BLaER1 treated with 17β-estradiol and CSF1 and Interleukin-3, amounts not matched to agents 10 nM and 100 nM (cell line): ENCODE measurements around the gene FRMD4A.

Source experiments
- H3K27ac ChIP-seq, 11 experiments: shearing (Covaris generic); formaldehyde crosslinking; 2 replicates each; pipeline ENCODE4 v1.8.1; 2022
- H3K27me3 ChIP-seq, 11 experiments: shearing (Covaris generic); formaldehyde crosslinking; 2 replicates each; pipeline ENCODE4 v1.8.1; 2022
- H3K36me3 ChIP-seq, 11 experiments: shearing (Covaris generic); formaldehyde crosslinking; 2 replicates each; pipeline ENCODE4 v1.8.1; 2022
- H3K4me1 ChIP-seq, 10 experiments: shearing (Covaris generic); formaldehyde crosslinking; 2 replicates each; pipeline ENCODE4 v1.8.1; 2022
- H3K4me2 ChIP-seq, 11 experiments: shearing (Covaris generic); formaldehyde crosslinking; 2 replicates each; pipeline ENCODE4 v1.8.1; 2022
- H3K4me3 ChIP-seq, 10 experiments: shearing (Covaris generic); formaldehyde crosslinking; 2 replicates each; pipeline ENCODE4 v1.8.1; 2022
- H3K9ac ChIP-seq, 11 experiments: shearing (Covaris generic); formaldehyde crosslinking; 2 replicates each; pipeline ENCODE4 v1.8.1; 2022
- H3K9me3 ChIP-seq, 11 experiments: shearing (Covaris generic); formaldehyde crosslinking; replicated peaks in 1 of 11; 2 replicates each; pipeline ENCODE4 v1.8.1; 2022
- H4K20me1 ChIP-seq, 11 experiments: shearing (Covaris generic); formaldehyde crosslinking; 2 replicates each; pipeline ENCODE4 v1.8.1; 2022
- Cebpa-rat ChIP-seq, 11 experiments: shearing (Covaris generic); IDR thresholded peaks; 2 replicates each; pipeline ENCODE4 v1.8.1; 2022

Gene FRMD4A

DNA sequence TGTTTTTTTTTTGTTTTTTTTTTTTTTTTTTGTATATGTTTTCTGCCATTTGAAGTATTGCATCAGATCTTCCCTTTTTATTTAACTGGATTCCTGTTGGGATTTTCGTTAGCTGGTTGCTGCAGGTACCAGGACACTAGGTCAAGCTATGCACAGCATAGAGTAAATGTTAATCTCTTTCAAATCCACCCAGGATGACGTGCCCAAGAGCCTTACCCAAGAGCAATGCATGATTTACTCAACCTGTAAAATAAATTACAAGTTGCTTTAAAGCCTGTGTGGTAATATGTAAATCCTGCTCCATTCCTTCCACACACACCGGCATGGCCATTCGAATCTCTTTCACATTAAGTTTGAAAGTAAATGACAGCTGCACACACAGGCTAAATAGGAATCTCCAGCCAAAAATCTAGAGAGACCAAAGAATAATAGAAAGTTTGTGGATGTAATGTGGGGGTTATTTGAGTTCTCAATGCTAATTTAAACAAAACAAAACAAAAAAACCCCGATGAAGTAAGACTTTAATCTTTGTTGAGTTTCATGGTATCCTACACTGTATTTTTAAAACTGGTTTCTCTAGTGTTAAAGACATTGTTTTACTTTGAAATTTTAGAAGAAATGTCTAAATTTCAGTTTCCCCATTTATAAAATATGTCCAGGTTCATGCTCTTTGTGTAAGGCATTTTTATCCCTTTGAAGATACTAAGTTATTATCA, 167.9 kb downstream of the FRMD4A start:
- Histone ChIP-seq H4K20me1 (no peaks in the 10 kb centered on the region), H3K27ac (no peak overlapping the region), H3K4me2 (no peak overlapping the region), H3K9me3 (peaks cover 0 to 12% (median 4%) of the 10 kb centered on the region in 11 experiments; a peak in 4 of 22 replicates), H3K4me3 (no peak overlapping the region), H3K36me3 (no peaks in the 10 kb centered on the region), H3K9ac (no peak overlapping the region), H3K27me3 (no peaks in the 10 kb centered on the region), H3K4me1 (no peaks in the 10 kb centered on the region)
- TF ChIP-seq Cebpa-rat (IDR thresholded peaks at IDR 0.05) = no peak

DNA sequence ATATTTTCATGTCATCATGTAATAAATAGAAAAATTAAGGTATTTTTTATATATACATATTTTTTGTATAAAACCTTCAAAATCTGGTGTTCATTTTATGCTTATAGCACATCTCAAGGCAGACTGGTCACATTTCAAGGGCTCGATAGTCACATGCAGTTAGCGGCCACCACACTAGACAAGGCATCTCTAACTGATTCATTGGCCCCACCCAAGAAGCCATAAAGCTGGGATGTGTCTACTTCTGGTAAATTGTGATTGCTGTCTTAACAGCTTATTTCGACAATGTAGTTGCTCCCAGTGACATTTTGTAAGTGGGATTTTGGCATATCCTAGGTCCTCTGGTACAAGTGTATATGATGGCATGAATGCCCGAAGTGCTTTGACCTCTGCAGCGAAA, 168.7 kb downstream of the FRMD4A start:
- no peaks in the 10 kb centered on the region for H3K4me1 ChIP-seq
- no peak overlapping the region for H3K4me3 ChIP-seq
- H4K20me1 ChIP-seq = no peaks in the 10 kb centered on the region
- no peak overlapping the region for H3K27ac ChIP-seq
- H3K36me3 ChIP-seq = no peaks in the 10 kb centered on the region
- no peak for TF ChIP-seq Cebpa-rat (IDR thresholded peaks at IDR 0.05)
- no peak overlapping the region for H3K4me2 ChIP-seq
- no peak overlapping the region for H3K9ac ChIP-seq
- H3K9me3 ChIP-seq = peaks cover 0 to 12% (median 4%) of the 10 kb centered on the region in 11 experiments; a peak in 5 of 22 replicates
- no peaks in the 10 kb centered on the region for H3K27me3 ChIP-seq

DNA sequence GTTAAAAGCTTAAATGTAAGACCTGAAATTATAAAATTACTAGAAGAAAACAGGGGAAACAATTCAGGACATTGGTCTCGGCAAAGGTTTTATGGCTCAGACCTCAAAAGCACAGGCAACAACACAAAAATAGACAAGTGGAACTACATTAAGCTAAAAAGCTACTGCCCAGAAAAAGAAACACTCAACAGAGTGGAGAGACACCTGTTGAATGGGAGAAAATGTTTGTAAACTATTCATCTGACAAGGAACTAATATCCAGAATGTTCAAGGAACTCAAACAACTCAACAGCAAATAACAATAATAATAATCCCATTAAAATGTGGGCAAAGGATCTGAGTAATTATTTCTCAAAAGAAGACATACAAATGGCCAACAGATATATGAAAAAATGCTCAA, 170.4 kb downstream of the FRMD4A start:
- Histone ChIP-seq H3K36me3 (no peaks in the 10 kb centered on the region), H3K9me3 (peaks cover 3 to 21% (median 13%) of the 10 kb centered on the region in 11 experiments; a peak in 18 of 22 replicates), H3K4me3 (no peak overlapping the region), H3K27ac (no peak overlapping the region), H4K20me1 (no peaks in the 10 kb centered on the region), H3K9ac (no peak overlapping the region), H3K4me2 (no peak overlapping the region), H3K27me3 (no peaks in the 10 kb centered on the region), H3K4me1 (no peaks in the 10 kb centered on the region)
- no peak for TF ChIP-seq Cebpa-rat (IDR thresholded peaks at IDR 0.05)

DNA sequence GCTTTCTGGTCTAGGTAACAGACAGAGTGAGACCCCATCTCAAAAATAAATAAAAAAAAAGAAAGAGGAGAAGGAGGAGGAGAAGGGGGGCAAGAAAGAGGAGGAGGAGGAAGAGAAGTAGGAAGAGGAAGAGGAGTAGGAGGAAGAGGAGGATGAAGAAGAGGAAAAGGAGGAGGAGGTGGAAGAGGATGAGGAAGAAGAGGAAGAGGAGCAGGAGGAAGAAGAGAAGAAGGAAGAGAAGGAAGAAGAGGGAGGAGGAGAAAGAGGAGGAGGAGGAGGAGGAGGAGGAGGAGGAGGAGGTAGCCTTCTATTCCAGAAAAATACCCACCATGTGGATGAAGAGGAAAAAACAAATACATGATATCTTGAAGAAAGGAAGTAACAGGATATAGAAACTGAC, 172.1 kb downstream of the FRMD4A start:
- Histone ChIP-seq H4K20me1 (no peaks in the 10 kb centered on the region), H3K4me3 (no peak overlapping the region), H3K27me3 (no peaks in the 10 kb centered on the region), H3K4me1 (no peaks in the 10 kb centered on the region), H3K9ac (no peak overlapping the region), H3K36me3 (no peaks in the 10 kb centered on the region), H3K27ac (no peak overlapping the region), H3K4me2 (no peak overlapping the region), H3K9me3 (peaks cover 16 to 25% (median 21%) of the 10 kb centered on the region in 11 experiments; a peak in 20 of 22 replicates)
- no peak for TF ChIP-seq Cebpa-rat (IDR thresholded peaks at IDR 0.05)

DNA sequence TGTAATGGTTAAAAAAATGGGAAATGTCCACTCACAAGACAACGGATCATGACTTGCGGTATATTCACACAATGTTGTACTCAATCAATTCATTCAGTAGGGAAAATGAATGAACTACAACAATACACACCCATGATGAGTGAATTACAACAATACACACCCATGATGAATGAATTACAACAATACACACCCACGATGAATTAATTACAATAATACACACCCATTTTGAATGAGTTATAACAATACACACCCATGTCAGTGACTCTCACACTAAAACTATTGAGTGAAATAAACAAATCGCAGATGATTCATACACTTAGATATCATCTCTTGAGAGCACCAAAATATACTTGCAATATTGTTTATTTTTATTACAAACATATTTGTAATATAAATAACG, 174.6 kb downstream of the FRMD4A start:
- Histone ChIP-seq H3K9me3 (peaks cover 21 to 36% (median 29%) of the 10 kb centered on the region in 11 experiments; a peak in 20 of 22 replicates), H3K27me3 (no peaks in the 10 kb centered on the region)
- no peak for TF ChIP-seq Cebpa-rat (IDR thresholded peaks at IDR 0.05)

DNA sequence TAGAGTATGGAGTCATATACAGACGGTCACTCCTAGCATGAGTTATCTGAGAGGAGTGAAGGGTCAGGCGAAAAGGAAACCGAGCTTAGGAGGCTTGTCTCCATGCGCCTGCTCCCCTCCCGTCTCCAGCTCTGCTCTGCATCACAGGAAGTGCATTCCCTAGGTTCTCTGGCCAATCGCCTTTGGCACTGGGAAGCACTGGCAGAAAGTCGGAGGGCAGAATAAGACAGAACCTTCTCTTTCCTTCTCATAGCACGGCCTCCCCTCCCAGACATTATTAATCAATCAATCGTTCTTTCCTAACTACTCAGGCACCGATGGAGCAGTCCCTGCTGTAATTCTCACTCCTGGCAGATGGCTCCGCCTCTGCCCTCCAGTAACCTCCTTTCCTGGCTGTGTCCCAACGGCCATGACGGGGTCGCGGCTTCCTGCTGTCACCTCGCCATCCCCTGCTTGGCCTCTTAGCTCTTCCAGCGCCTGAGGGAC, 177.1 kb downstream of the FRMD4A start:
- Histone ChIP-seq H3K9me3 (peaks cover 21 to 36% (median 30%) of the 10 kb centered on the region in 11 experiments; a peak in 21 of 22 replicates), H3K4me3 (no peak overlapping the region), H3K9ac (no peak overlapping the region), H3K27me3 (no peaks in the 10 kb centered on the region), H4K20me1 (no peaks in the 10 kb centered on the region), H3K27ac (no peak overlapping the region), H3K36me3 (no peaks in the 10 kb centered on the region), H3K4me2 (no peak overlapping the region), H3K4me1 (no peaks in the 10 kb centered on the region)
- no peak for TF ChIP-seq Cebpa-rat (IDR thresholded peaks at IDR 0.05)

More for the DNA sequence above, 174.6 kb downstream of the FRMD4A start:
- no peaks in the 10 kb centered on the region for H3K4me1 ChIP-seq
- no peak overlapping the region for H3K4me2 ChIP-seq
- H3K9ac ChIP-seq = no peak overlapping the region
- H3K27ac ChIP-seq = no peak overlapping the region
- no peaks in the 10 kb centered on the region for H4K20me1 ChIP-seq
- no peaks in the 10 kb centered on the region for H3K36me3 ChIP-seq
- H3K4me3 ChIP-seq = no peak overlapping the region

DNA sequence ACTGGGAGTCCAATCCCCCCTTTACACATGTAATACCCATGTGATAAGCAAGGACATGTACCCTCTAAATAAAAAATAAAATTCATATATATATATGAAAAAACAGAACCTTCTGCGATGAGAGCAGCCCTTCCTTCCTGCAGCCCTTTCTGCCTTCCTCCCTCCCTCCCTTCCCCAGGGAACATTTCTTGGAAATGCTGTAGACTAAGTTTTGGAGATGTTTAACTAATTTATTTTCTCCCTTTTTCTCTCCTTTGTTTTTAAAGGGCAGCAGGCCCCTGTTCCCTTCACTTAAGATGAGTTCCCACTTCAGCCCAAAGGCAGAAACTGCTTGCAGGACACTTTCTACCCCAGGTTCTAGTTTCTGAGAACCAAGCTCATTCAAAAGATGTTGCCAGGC, 179.2 kb downstream of the FRMD4A start:
- Histone ChIP-seq H3K9me3 (peaks cover 21 to 36% (median 30%) of the 10 kb centered on the region in 11 experiments; a peak in 21 of 22 replicates), H3K27me3 (no peaks in the 10 kb centered on the region), H3K36me3 (no peaks in the 10 kb centered on the region), H3K27ac (no peak overlapping the region), H3K4me2 (0 out of 22 replicates have a peak overlapping the region, but pooled peaks of 1 of the 11 experiments have one; percentile 6), H3K4me3 (no peak overlapping the region), H4K20me1 (no peaks in the 10 kb centered on the region), H3K4me1 (no peaks in the 10 kb centered on the region), H3K9ac (no peak overlapping the region)
- no peak for TF ChIP-seq Cebpa-rat (IDR thresholded peaks at IDR 0.05)

DNA sequence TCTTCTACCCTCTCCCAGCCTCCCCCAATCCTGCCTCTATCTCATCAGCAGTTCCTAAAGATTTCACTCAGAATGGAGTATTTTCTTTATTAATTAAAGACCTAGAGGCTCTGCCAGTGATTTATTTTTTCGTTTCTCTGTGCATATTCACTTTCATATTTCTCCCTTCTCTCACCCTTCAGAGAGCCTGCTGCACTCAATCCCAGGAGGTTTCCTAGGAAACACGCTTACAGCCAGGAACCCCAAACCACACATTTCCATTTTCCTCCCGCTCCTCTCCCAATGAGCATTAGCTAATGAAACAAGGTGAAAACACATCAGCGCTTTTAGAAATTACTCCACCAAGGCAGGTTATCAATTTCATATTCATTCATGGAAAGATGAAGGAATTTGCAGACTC, 180.2 kb downstream of the FRMD4A start:
- Histone ChIP-seq H3K27me3 (no peaks in the 10 kb centered on the region), H3K27ac (no peak overlapping the region), H3K9ac (no peak overlapping the region), H3K36me3 (no peaks in the 10 kb centered on the region), H3K9me3 (peaks cover 12 to 31% (median 23%) of the 10 kb centered on the region in 11 experiments; a peak in 20 of 22 replicates), H4K20me1 (no peaks in the 10 kb centered on the region), H3K4me3 (no peak overlapping the region), H3K4me2 (no peak overlapping the region), H3K4me1 (no peaks in the 10 kb centered on the region)
- TF ChIP-seq Cebpa-rat (IDR thresholded peaks at IDR 0.05) = no peak

DNA sequence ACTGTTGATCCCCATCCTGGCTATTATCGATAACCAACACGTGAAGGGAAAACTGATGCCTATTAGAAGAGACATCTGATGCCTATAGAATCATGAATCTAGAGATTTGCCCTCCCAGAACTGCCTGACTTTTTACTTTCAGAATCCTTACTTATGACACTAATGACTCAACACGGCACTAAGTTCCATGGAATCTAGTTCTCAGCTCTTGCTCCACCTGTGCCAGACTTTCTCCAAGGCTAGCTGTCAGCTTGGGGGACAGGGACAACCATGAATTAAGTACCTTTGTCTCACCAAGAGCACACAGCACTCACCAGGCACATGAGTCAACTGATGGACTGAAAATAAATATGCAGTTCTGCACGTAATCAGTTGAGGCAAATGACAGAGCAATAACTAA, 184.2 kb downstream of the FRMD4A start:
- Histone ChIP-seq H3K9ac (no peak overlapping the region), H3K27ac (no peak overlapping the region), H3K9me3 (peaks cover 0 to 7% (median 0%) of the 10 kb centered on the region in 11 experiments; a peak in 1 of 22 replicates), H3K36me3 (no peaks in the 10 kb centered on the region), H3K4me1 (no peaks in the 10 kb centered on the region), H3K4me2 (no peak overlapping the region), H3K27me3 (no peaks in the 10 kb centered on the region), H4K20me1 (no peaks in the 10 kb centered on the region), H3K4me3 (no peak overlapping the region)
- TF ChIP-seq Cebpa-rat (IDR thresholded peaks at IDR 0.05) = no peak

DNA sequence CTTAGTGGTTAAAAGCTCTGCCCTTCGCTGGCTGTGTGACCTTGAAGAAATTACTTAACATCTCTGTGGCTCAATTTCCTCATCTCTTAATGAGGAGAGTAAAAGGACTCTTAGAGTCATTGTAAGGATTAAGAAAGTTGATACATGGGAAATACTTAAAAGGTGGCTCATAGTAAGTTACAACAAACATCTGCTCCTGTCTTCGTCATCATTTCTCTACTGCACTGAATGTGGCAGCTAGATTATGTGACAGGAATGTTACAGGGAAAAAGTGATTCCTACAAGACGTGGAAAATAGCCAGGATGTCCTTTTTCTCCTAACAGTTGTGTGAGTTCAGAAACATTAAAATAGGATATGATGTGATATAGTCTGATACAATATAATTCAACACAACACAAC, 184.7 kb downstream of the FRMD4A start:
- Histone ChIP-seq H3K4me2 (no peak overlapping the region), H3K36me3 (no peaks in the 10 kb centered on the region), H3K27ac (no peak overlapping the region), H3K27me3 (no peaks in the 10 kb centered on the region), H4K20me1 (no peaks in the 10 kb centered on the region), H3K9me3 (peaks cover 0 to 7% (median 0%) of the 10 kb centered on the region in 11 experiments; a peak in 1 of 22 replicates), H3K4me3 (no peak overlapping the region), H3K9ac (no peak overlapping the region), H3K4me1 (no peaks in the 10 kb centered on the region)
- no peak for TF ChIP-seq Cebpa-rat (IDR thresholded peaks at IDR 0.05)
